Activated naive CD4-positive, alpha-beta T cell treated with anti-CD3 and anti-CD28 coated beads, Interleukin-2, amount 50 U/mL, for 72 hours (primary cell): ENCODE results near the gene ZMAT1. TPM values are rescaled to one million over a fixed set of nuclear protein-coding genes. Genes with fewer than 3 reads are reported as not detected.

Experiments
- total RNA-seq, 2 donors: library from RNA; stranded (reverse); gene quantifications; one replicate each; pipeline ENCODE4 v1.2.3, GENCODE V29; 2022

ZMAT1 gene
- total RNA-seq, 2 donors from 2014 or later = 1.7 to 5.1 TPM

Other genes with a start within 250 kb of the ZMAT1 start
- not detected for gene TCEAL2, start 193.7 kb upstream of the ZMAT1 start, total RNA-seq
- not detected for gene TCEAL6, start 210.5 kb upstream of the ZMAT1 start, total RNA-seq
- gene BEX5, start 223.9 kb upstream of the ZMAT1 start, total RNA-seq = 1 to 10 TPM; 4.3 to 6.3 TPM